PC-9 (cell line): ENCODE data around the gene MRPS33.

Source experiments
- EZH2 ChIP-seq: fragments of 200-600 bp; sonication (generic); IDR thresholded peaks from 2 replicates; pipeline ENCODE4 v1.8.0; 2017; ENCODE audit warnings: antibody characterized with exemption, low read depth
- TF ChIP-seq, protein P1 (sequence below): fragments of 200-600 bp; sonication (generic); conservative IDR thresholded peaks from 2 replicates; pipeline ENCODE4 v1.6.1; 2017; ENCODE audit warnings: mixed run types, antibody characterized with exemption, mild to moderate bottlenecking, moderate library complexity

DNA sequence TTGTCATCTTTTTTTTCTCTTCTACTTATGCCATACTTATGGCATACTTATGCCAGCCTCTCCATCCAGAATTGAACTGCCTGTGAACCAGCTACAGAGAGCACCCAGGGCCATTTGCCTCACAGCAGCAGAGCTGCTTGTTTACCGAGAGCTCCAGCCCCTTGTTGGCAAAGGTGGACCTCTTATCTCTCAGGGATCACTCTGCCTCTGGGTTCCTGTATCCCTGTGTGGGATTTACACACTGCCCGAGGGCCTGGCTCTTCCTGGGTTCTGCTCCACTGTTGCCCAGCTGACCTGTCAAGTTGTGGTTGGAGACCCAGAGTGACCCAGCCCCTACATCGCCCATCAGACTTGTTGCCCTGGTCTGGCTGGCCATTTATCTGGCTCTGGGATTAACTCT, 22.3 kb downstream of the MRPS33 start:
- TF ChIP-seq, protein P1, sequence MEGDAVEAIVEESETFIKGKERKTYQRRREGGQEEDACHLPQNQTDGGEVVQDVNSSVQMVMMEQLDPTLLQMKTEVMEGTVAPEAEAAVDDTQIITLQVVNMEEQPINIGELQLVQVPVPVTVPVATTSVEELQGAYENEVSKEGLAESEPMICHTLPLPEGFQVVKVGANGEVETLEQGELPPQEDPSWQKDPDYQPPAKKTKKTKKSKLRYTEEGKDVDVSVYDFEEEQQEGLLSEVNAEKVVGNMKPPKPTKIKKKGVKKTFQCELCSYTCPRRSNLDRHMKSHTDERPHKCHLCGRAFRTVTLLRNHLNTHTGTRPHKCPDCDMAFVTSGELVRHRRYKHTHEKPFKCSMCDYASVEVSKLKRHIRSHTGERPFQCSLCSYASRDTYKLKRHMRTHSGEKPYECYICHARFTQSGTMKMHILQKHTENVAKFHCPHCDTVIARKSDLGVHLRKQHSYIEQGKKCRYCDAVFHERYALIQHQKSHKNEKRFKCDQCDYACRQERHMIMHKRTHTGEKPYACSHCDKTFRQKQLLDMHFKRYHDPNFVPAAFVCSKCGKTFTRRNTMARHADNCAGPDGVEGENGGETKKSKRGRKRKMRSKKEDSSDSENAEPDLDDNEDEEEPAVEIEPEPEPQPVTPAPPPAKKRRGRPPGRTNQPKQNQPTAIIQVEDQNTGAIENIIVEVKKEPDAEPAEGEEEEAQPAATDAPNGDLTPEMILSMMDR: no peak
- TF ChIP-seq EZH2: no peak
